Mucosa of stomach (tissue), 1 donor: ENCODE results near the gene CBX3.
A peak's percentile ranks its signal among the peaks of the same experiment; 100 is the strongest.
"Not testable (repeated sequence)": the region's sequence is repeated elsewhere in the genome, so short reads cannot be mapped to it uniquely, and the experiment has no call there.

Source experiments
- H3K27me3 ChIP-seq: one replicate; pipeline ENCODE4 v1.7.0; 2013; ENCODE audit warnings: mild to moderate bottlenecking, low read length; ENCODE audit not compliant: control insufficient read depth, insufficient read depth
- H3K36me3 ChIP-seq: one replicate; pipeline ENCODE4 v1.7.0; 2013; ENCODE audit warnings: low read length; ENCODE audit not compliant: control insufficient read depth, insufficient read depth
- H3K4me1 ChIP-seq: one replicate; pipeline ENCODE4 v1.7.0; 2013; ENCODE audit warnings: mild to moderate bottlenecking, low read length; ENCODE audit not compliant: control insufficient read depth, insufficient read depth
- H3K4me3 ChIP-seq: one replicate; pipeline ENCODE4 v1.7.0; 2013; ENCODE audit warnings: low read length
- H3K9ac ChIP-seq: one replicate; pipeline ENCODE4 v1.7.0; 2013; ENCODE audit warnings: mild to moderate bottlenecking, low read length, moderate library complexity
- H3K9me3 ChIP-seq: one replicate; pipeline ENCODE4 v1.7.0; 2013; ENCODE audit warnings: mild to moderate bottlenecking, low read length, moderate library complexity; ENCODE audit not compliant: control insufficient read depth
- donor health status: Pancreatic carcinoma.

The CBX3 gene

GRCh38 chr7:26192485-26193087 is 9.0 kb upstream of the CBX3 start:
- H3K36me3 ChIP-seq, result peaks cover 31% of the 10 kb centered on the region
- peaks cover 27% of the 10 kb centered on the region for H3K4me1 ChIP-seq
- no peaks in the 10 kb centered on the region for H3K9me3 ChIP-seq
- no peaks in the 10 kb centered on the region for H3K27me3 ChIP-seq
- H3K9ac ChIP-seq, result no peak overlapping the region
- H3K4me3 ChIP-seq, result no peak overlapping the region

GRCh38 chr7:26193432-26194207 is 7.9 kb upstream of the CBX3 start:
- H3K4me1 ChIP-seq, result peaks cover 28% of the 10 kb centered on the region
- H3K9me3 ChIP-seq, result no peaks in the 10 kb centered on the region
- peaks cover 29% of the 10 kb centered on the region for H3K36me3 ChIP-seq
- no peaks in the 10 kb centered on the region for H3K27me3 ChIP-seq
- no peak overlapping the region for H3K4me3 ChIP-seq
- no peak overlapping the region for H3K9ac ChIP-seq

- not testable (repeated sequence) for H3K27me3 ChIP-seq, H3K9ac ChIP-seq, H3K9me3 ChIP-seq, H3K4me3 ChIP-seq
- Histone ChIP-seq H3K36me3 (peaks cover 27% of the 10 kb centered on the region), H3K4me1 (peaks cover 28% of the 10 kb centered on the region)
Measured at GRCh38 chr7:26194764-26195163, 6.8 kb upstream of the CBX3 start.

- Histone ChIP-seq H3K36me3 (peaks cover 27% of the 10 kb centered on the region), H3K4me3 (no peak overlapping the region), H3K9ac (no peak overlapping the region), H3K27me3 (no peaks in the 10 kb centered on the region), H3K9me3 (no peaks in the 10 kb centered on the region), H3K4me1 (peaks cover 28% of the 10 kb centered on the region)
Measured at GRCh38 chr7:26195182-26195581, 6.4 kb upstream of the CBX3 start.

- Histone ChIP-seq H3K4me1 (peaks cover 28% of the 10 kb centered on the region), H3K36me3 (peaks cover 21% of the 10 kb centered on the region), H3K9ac (no peak overlapping the region), H3K9me3 (no peaks in the 10 kb centered on the region), H3K27me3 (no peaks in the 10 kb centered on the region), H3K4me3 (no peak overlapping the region)
Measured at GRCh38 chr7:26195867-26196657, 5.5 kb upstream of the CBX3 start.

GRCh38 chr7:26197153-26198115 is 4.1 kb upstream of the CBX3 start:
- no peaks in the 10 kb centered on the region for H3K9me3 ChIP-seq
- peaks cover 17% of the 10 kb centered on the region for H3K36me3 ChIP-seq
- H3K9ac ChIP-seq, result peak overlapping the region; percentile 23
- H3K4me1 ChIP-seq, result peaks cover 28% of the 10 kb centered on the region
- H3K4me3 ChIP-seq, result no peak overlapping the region
- H3K27me3 ChIP-seq, result no peaks in the 10 kb centered on the region

GRCh38 chr7:26198133-26198780 is 3.3 kb upstream of the CBX3 start:
- Histone ChIP-seq H3K4me1 (peaks cover 28% of the 10 kb centered on the region), H3K36me3 (peaks cover 13% of the 10 kb centered on the region), H3K27me3 (no peaks in the 10 kb centered on the region), H3K9me3 (no peaks in the 10 kb centered on the region), H3K9ac (peak overlapping the region; percentile 100), H3K4me3 (peak overlapping the region; percentile 99)

- Histone ChIP-seq H3K9ac (peak overlapping the region; percentile 100), H3K36me3 (peaks cover 9% of the 10 kb centered on the region), H3K4me3 (peak overlapping the region; percentile 99), H3K9me3 (no peaks in the 10 kb centered on the region), H3K27me3 (no peaks in the 10 kb centered on the region), H3K4me1 (peaks cover 28% of the 10 kb centered on the region)
Measured at GRCh38 chr7:26198781-26199169, 2.8 kb upstream of the CBX3 start.

GRCh38 chr7:26199301-26200037 is 2.1 kb upstream of the CBX3 start:
- Histone ChIP-seq H3K27me3 (no peaks in the 10 kb centered on the region), H3K4me1 (peaks cover 23% of the 10 kb centered on the region), H3K9ac (peak overlapping the region; percentile 100), H3K4me3 (peak overlapping the region; percentile 99), H3K9me3 (no peaks in the 10 kb centered on the region), H3K36me3 (peaks cover 4% of the 10 kb centered on the region)

- H3K9me3 ChIP-seq, result no peaks in the 10 kb centered on the region
- peaks cover 20% of the 10 kb centered on the region for H3K4me1 ChIP-seq
- peaks cover 4% of the 10 kb centered on the region for H3K36me3 ChIP-seq
- no peaks in the 10 kb centered on the region for H3K27me3 ChIP-seq
- H3K4me3 ChIP-seq, result peak overlapping the region; percentile 99
- peak overlapping the region; percentile 100 for H3K9ac ChIP-seq
Measured at GRCh38 chr7:26200038-26200443, 1.5 kb upstream of the CBX3 start.
